GM18867 (cell line): ENCODE measurements around the gene JAKMIP1.
"Not testable (repeated sequence)": the region's sequence is repeated elsewhere in the genome, so short reads cannot be mapped to it uniquely, and the experiment has no call there.

ENCODE experiments used
- ATAC-seq: cut with Tn5 transposase; IDR thresholded peaks from one replicate; pipeline ENCODE4 v1.9.1; 2021; ENCODE audit warnings: mild to moderate bottlenecking, moderate library complexity; ENCODE audit not compliant: unreplicated experiment

JAKMIP1 gene

GRCh38 chr4:6021831-6022606 is 178.3 kb downstream of the JAKMIP1 start:
- no peak for ATAC-seq

- no peak for ATAC-seq
Observed at GRCh38 chr4:6020613-6021012, 179.7 kb downstream of the JAKMIP1 start.

GRCh38 chr4:6019316-6020263 is 180.8 kb downstream of the JAKMIP1 start:
- ATAC-seq = no peak

GRCh38 chr4:6018331-6018730 is 182.0 kb downstream of the JAKMIP1 start, which contains the start of gene C4orf50:
Gene C4orf50, minus strand, starts transcription at chr4:6018431.
- ATAC-seq = no peak

- no peak for ATAC-seq
Observed at GRCh38 chr4:6017800-6018199, 182.5 kb downstream of the JAKMIP1 start.

- ATAC-seq = no peak
Observed at GRCh38 chr4:6017030-6017429, 183.3 kb downstream of the JAKMIP1 start.

- ATAC-seq = no peak
Observed at GRCh38 chr4:6013564-6013963, 186.8 kb downstream of the JAKMIP1 start.

GRCh38 chr4:6012200-6012599 is 188.1 kb downstream of the JAKMIP1 start:
- ATAC-seq = no peak

GRCh38 chr4:6011686-6012085 is 188.7 kb downstream of the JAKMIP1 start:
- no peak for ATAC-seq

- ATAC-seq = no peak
Observed at GRCh38 chr4:6011271-6011671, 189.1 kb downstream of the JAKMIP1 start.

- no peak for ATAC-seq
Observed at GRCh38 chr4:6010789-6011188, 189.6 kb downstream of the JAKMIP1 start.

- ATAC-seq = no peak
Observed at GRCh38 chr4:6009452-6009851, 190.9 kb downstream of the JAKMIP1 start.

GRCh38 chr4:6008766-6009385 is 191.5 kb downstream of the JAKMIP1 start:
- ATAC-seq = no peak

- ATAC-seq = no peak
Observed at GRCh38 chr4:6008092-6008551, 192.2 kb downstream of the JAKMIP1 start.

GRCh38 chr4:6005175-6005574 is 195.2 kb downstream of the JAKMIP1 start:
- no peak for ATAC-seq

- not testable (repeated sequence) for ATAC-seq
Observed at GRCh38 chr4:6003485-6003884, 196.9 kb downstream of the JAKMIP1 start.

GRCh38 chr4:6002926-6003325 is 197.4 kb downstream of the JAKMIP1 start:
- no peak for ATAC-seq

GRCh38 chr4:6002492-6002833 is 197.9 kb downstream of the JAKMIP1 start:
- no peak for ATAC-seq

GRCh38 chr4:6001680-6002491 is 198.5 kb downstream of the JAKMIP1 start:
- no peak for ATAC-seq

GRCh38 chr4:5999830-6000365 is 200.5 kb downstream of the JAKMIP1 start:
- no peak for ATAC-seq
